ENCODE results near the gene SORCS2.

GRCh38 chr4:7480423-7480822, 288.1 kb downstream of the SORCS2 start:
- TF ChIP-seq CTCF (IDR thresholded peaks at IDR 0.05) (no peak), EZH2 (IDR thresholded peaks at IDR 0.05) (no peak), EZH2phosphoT487 (IDR thresholded peaks at IDR 0.05) (no peak)

Data from neural progenitor cell (in vitro differentiated cells).